ENCODE measurements around the gene S100A9. TPM values are rescaled to one million over a fixed set of nuclear protein-coding genes. Genes with fewer than 3 reads are reported as not detected.

S100A9 gene
- polyA plus RNA-seq, 3 donors, result 20,498 to 43,602 (median 40,800) TPM

GRCh38 chr1:153368495-153368894, 10.8 kb downstream of the S100A9 start:
- peak overlapping the region in 1 of 2 donors; percentile 63 for H3K4me3 Mint-ChIP-seq
- peaks cover 14 to 20% of the 10 kb centered on the region in 2 donors for H3K36me3 Mint-ChIP-seq
- Histone ChIP-seq H3K9me3 (replicated peaks in 1 of 2; ENCODE audit: control insufficient read depth in 1 of 2, insufficient read depth in 1 of 2, low read length in 2 of 2) (no peaks in the 10 kb centered on the region), H3K4me3 (replicated peaks in 1 of 3; ENCODE audit: low read depth in 2 of 3, low read length in 3 of 3) (peak overlapping the region in 1 of 3 experiments; percentile 54), H3K4me2 (replicated peaks; ENCODE audit: extremely low read depth, low read length, poor library complexity, severe bottlenecking) (peak overlapping the region; percentile 54), H3K27me3 (ENCODE audit: control insufficient read depth in 2 of 2, insufficient read depth in 2 of 2, low read length in 2 of 2) (no peaks in the 10 kb centered on the region), H3K27ac (ENCODE audit: low read depth in 1 of 2, low read length in 2 of 2) (peak overlapping the region; percentile 18 to 85), H3K79me2 (ENCODE audit: insufficient read depth, low read length) (peaks cover 55% of the 10 kb centered on the region), H3K9ac (ENCODE audit: insufficient read depth, low read length, poor library complexity, severe bottlenecking) (no peak overlapping the region), H2AFZ (ENCODE audit: insufficient read depth, low read depth, low read length, poor library complexity, severe bottlenecking) (no peak overlapping the region), H3K36me3 (replicated peaks in 1 of 2; ENCODE audit: control insufficient read depth in 1 of 2, insufficient read depth in 2 of 2, low read length in 2 of 2) (no peaks in the 10 kb centered on the region), H3K4me1 (ENCODE audit: control insufficient read depth in 1 of 2, insufficient read depth in 2 of 2, low read length in 2 of 2) (peaks cover 98 to 100% of the 10 kb centered on the region in 2 donors), H4K20me1 (ENCODE audit: insufficient read depth, low read length) (no peaks in the 10 kb centered on the region)
- H3K27ac Mint-ChIP-seq, result peak overlapping the region; percentile 70 to 92 (median 84)
- intact Hi-C loops (cut with micrococcal nuclease), result loop anchor here in 1 of 2 donors (10.0 kb wide), 1 partner anchor 206 kb away; no protein-coding TSS in a partner anchor
- no CpG with 5 or more reads among the region's 2 CpGs for WGBS (ENCODE audit: insufficient coverage)
- DNase-seq, result peak in 1 of 3 donors; percentile 72
- peaks cover 0 to 6% (median 1%) of the 10 kb centered on the region in 7 donors for H3K9me3 Mint-ChIP-seq
- TF ChIP-seq CTCF (IDR thresholded peaks at IDR 0.05), result no peak
- H3K27me3 Mint-ChIP-seq (ENCODE audit: low read depth in 3 of 3), result peaks cover 0 to 1% (median 0%) of the 10 kb centered on the region in 3 donors
- H3K4me1 Mint-ChIP-seq, result peaks cover 96% of the 10 kb centered on the region

DNA sequence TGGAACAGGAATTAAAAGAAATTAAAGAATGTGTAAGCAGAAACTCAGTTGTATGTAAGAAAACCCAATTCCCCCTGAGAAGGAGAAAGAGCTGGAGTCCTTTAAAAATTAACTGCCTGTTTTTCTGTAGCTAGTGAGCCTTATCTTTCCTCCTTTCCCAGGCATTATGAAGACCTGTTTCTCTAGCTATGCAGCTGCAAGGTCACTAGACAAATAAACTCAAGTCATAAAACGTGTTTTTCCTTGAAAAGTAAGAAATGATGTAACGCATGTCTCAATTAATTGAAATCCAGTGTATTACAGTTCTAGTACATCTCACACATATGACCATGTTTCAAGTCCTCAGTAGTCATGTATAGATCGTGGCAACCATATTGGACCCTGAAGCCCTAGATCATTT, 12.5 kb downstream of the S100A9 start:
- intact Hi-C loops (cut with micrococcal nuclease), result no loop called here
- H3K4me1 Mint-ChIP-seq, result peaks cover 96% of the 10 kb centered on the region

More for the DNA sequence above, 12.5 kb downstream of the S100A9 start:
- Mint-ChIP-seq H3K36me3 (peaks cover 17 to 19% of the 10 kb centered on the region in 2 donors), H3K4me3 (no peak overlapping the region), H3K9me3 (peaks cover 0 to 6% (median 1%) of the 10 kb centered on the region in 7 donors), H3K27ac (peak overlapping the region in 2 of 7 donors; percentile 26 to 77), H3K27me3 (ENCODE audit: low read depth in 3 of 3) (no peaks in the 10 kb centered on the region)
- peaks cover 59% of the 10 kb centered on the region for H3K79me2 ChIP-seq (ENCODE audit: insufficient read depth, low read length)
- peak overlapping the region in 1 of 2 donors; percentile 85 for H3K27ac ChIP-seq (ENCODE audit: low read depth in 1 of 2, low read length in 2 of 2)
- no peaks in the 10 kb centered on the region for H3K36me3 ChIP-seq (replicated peaks in 1 of 2; ENCODE audit: control insufficient read depth in 1 of 2, insufficient read depth in 2 of 2, low read length in 2 of 2)
- H3K4me2 ChIP-seq (replicated peaks; ENCODE audit: extremely low read depth, low read length, poor library complexity, severe bottlenecking), result no peak overlapping the region
- H3K9me3 ChIP-seq (replicated peaks in 1 of 2; ENCODE audit: control insufficient read depth in 1 of 2, insufficient read depth in 1 of 2, low read length in 2 of 2), result no peaks in the 10 kb centered on the region
- DNase-seq, result no peak
- H3K4me1 ChIP-seq (ENCODE audit: control insufficient read depth in 1 of 2, insufficient read depth in 2 of 2, low read length in 2 of 2), result peaks cover 98 to 100% of the 10 kb centered on the region in 2 donors
- no peak for TF ChIP-seq CTCF (IDR thresholded peaks at IDR 0.05)
- H3K27me3 ChIP-seq (ENCODE audit: control insufficient read depth in 2 of 2, insufficient read depth in 2 of 2, low read length in 2 of 2), result no peaks in the 10 kb centered on the region
- no peak overlapping the region for H3K9ac ChIP-seq (ENCODE audit: insufficient read depth, low read length, poor library complexity, severe bottlenecking)
- H4K20me1 ChIP-seq (ENCODE audit: insufficient read depth, low read length), result no peaks in the 10 kb centered on the region
- H2AFZ ChIP-seq (ENCODE audit: insufficient read depth, low read depth, low read length, poor library complexity, severe bottlenecking), result no peak overlapping the region
- no CpG with 5 or more reads among the region's 3 CpGs for WGBS (ENCODE audit: insufficient coverage)
- peak overlapping the region in 1 of 3 experiments; percentile 6 for H3K4me3 ChIP-seq (replicated peaks in 1 of 3; ENCODE audit: low read depth in 2 of 3, low read length in 3 of 3)
